Lung (tissue), 12 donors: ENCODE measurements around the gene ABCA10. TPM values are rescaled to one million over a fixed set of nuclear protein-coding genes. Genes with fewer than 3 reads are reported as not detected.

ENCODE experiments used
- ATAC-seq: fragments of 200-7000 bp; cut with Tn5 transposase; one replicate; pipeline ENCODE4 v1.9.1; 2020; ENCODE audit warnings: moderate number of reproducible peaks; ENCODE audit not compliant: insufficient read depth, low FRiP score
- DNase-seq, 3 donors: peaks; one replicate each; pipeline ENCODE4 v3.0.0-alpha.2; 2013 to 2017
- H3K27ac ChIP-seq, 2 donors: one replicate each; pipeline ENCODE4 v1.5.1; 2013; ENCODE audit warnings: mild to moderate bottlenecking in 2 of 2, moderate library complexity in 2 of 2, control low read depth in 1 of 2, inconsistent platforms in 1 of 2, low read depth in 1 of 2, low read length in 1 of 2
- H3K27me3 ChIP-seq, 3 donors: one replicate each; pipeline ENCODE4 v1.5.1; 2013; ENCODE audit warnings: low read length in 2 of 3; ENCODE audit not compliant: control insufficient read depth in 3 of 3, insufficient read depth in 3 of 3
- H3K36me3 ChIP-seq, 4 donors: one replicate each; pipeline ENCODE4 v1.5.1; 2013; ENCODE audit warnings: low read length in 4 of 4, mild to moderate bottlenecking in 1 of 4, moderate library complexity in 1 of 4; ENCODE audit not compliant: control insufficient read depth in 4 of 4, insufficient read depth in 4 of 4
- H3K4me1 ChIP-seq, 5 donors: one replicate each; pipeline ENCODE4 v1.5.1; 2013; ENCODE audit warnings: low read length in 5 of 5, mild to moderate bottlenecking in 2 of 5, moderate library complexity in 1 of 5; ENCODE audit not compliant: control insufficient read depth in 5 of 5, insufficient read depth in 5 of 5
- H3K4me3 ChIP-seq: one replicate; pipeline ENCODE4 v1.5.1; 2013; ENCODE audit warnings: mild to moderate bottlenecking, control low read depth, moderate library complexity
- H3K9ac ChIP-seq, 2 donors: one replicate each; pipeline ENCODE4 v1.5.1; 2013; ENCODE audit warnings: low read length in 2 of 2, control low read depth in 1 of 2; ENCODE audit not compliant: insufficient read depth in 1 of 2
- H3K9me3 ChIP-seq, 4 donors: one replicate each; pipeline ENCODE4 v1.5.1; 2013; ENCODE audit warnings: low read length in 3 of 4, mild to moderate bottlenecking in 1 of 4, moderate library complexity in 1 of 4; ENCODE audit not compliant: control insufficient read depth in 4 of 4, insufficient read depth in 3 of 4
- CTCF ChIP-seq: IDR thresholded peaks from 2 replicates; pipeline ENCODE4 v1.5.1; 2012; ENCODE audit warnings: mild to moderate bottlenecking; ENCODE audit errors: control extremely low read depth, extremely low read depth
- WGBS, 2 donors: extraction: QIAGEN DNeasy Blood & Tissue Kit; methylation state at CpG; one replicate each; pipeline ENCODE4 v1.1.7; 2013; 5-methylcytosine and 5-hydroxymethylcytosine counted together
- polyA plus RNA-seq, 2 donors: library from polyadenylated mRNA; stranded (reverse); fragments of 200-250 nt; gene quantifications; one replicate each; pipeline ENCODE4 v1.2.1, GENCODE V29; 2013
- total RNA-seq, 2 donors: library from RNA; depleted of rRNA in 1 of 2; stranded (reverse); fragments of >200 nt in 1 of 2; gene quantifications; one replicate each; pipeline ENCODE4 v1.2.1, GENCODE V29; 2014 to 2021
- donor health status: control.
- donor health status: control.
- donor health status: Bipolar disorder and iron deficiency.
- donor health status: healthy.
- donor health status: DM: yes; HTN: yes; CAD: no.

ABCA10 gene
- total and polyA plus RNA-seq, 4 donors, result 0.29 to 26.6 (median 7.2) TPM

- 41 to 72% methylated on average over 1 of the region's 1 CpG for WGBS, 2 donors
- Histone ChIP-seq H3K4me3 (no peak overlapping the region), H3K27ac (no peak overlapping the region), H3K27me3 (no peaks in the 10 kb centered on the region), H3K9ac (no peak overlapping the region), H3K4me1 (peaks cover 0 to 5% (median 0%) of the 10 kb centered on the region in 5 donors), H3K9me3 (no peaks in the 10 kb centered on the region), H3K36me3 (peaks cover 0 to 4% (median 2%) of the 10 kb centered on the region in 4 donors)
- no peak for TF ChIP-seq CTCF
- DNase-seq (no peak), ATAC-seq (no peak)
Measured at GRCh38 chr17:69220098-69220497, 8.5 kb downstream of the ABCA10 start.

GRCh38 chr17:69218986-69219385 lies 9.6 kb downstream of the ABCA10 start:
- ATAC-seq, result no peak
- Histone ChIP-seq H3K4me1 (peaks cover 0 to 5% (median 0%) of the 10 kb centered on the region in 5 donors), H3K36me3 (peaks cover 0 to 4% (median 2%) of the 10 kb centered on the region in 4 donors), H3K9ac (no peak overlapping the region), H3K27me3 (no peaks in the 10 kb centered on the region), H3K4me3 (no peak overlapping the region), H3K27ac (no peak overlapping the region), H3K9me3 (no peaks in the 10 kb centered on the region)
- DNase-seq, result no peak
- WGBS, 2 donors, result 93 to 95% methylated on average over 3 of the region's 3 CpGs
- no peak for TF ChIP-seq CTCF

GRCh38 chr17:69213059-69213813 lies 15.4 kb downstream of the ABCA10 start:
- no peak overlapping the region for H3K9ac ChIP-seq
- H3K4me3 ChIP-seq, result no peak overlapping the region
- peaks cover 0 to 3% (median under 1%) of the 10 kb centered on the region in 4 donors for H3K36me3 ChIP-seq
- 95 to 96% methylated on average over 9 of the region's 9 CpGs for WGBS, 2 donors
- no peak for DNase-seq
- no peaks in the 10 kb centered on the region for H3K9me3 ChIP-seq
- no peak overlapping the region for H3K27ac ChIP-seq
- H3K4me1 ChIP-seq, result no peaks in the 10 kb centered on the region
- no peak for ATAC-seq
- TF ChIP-seq CTCF, result no peak
- H3K27me3 ChIP-seq, result no peaks in the 10 kb centered on the region

- Histone ChIP-seq H3K36me3 (peaks cover 0 to 3% (median under 1%) of the 10 kb centered on the region in 4 donors), H3K9ac (no peak overlapping the region), H3K27me3 (no peaks in the 10 kb centered on the region), H3K9me3 (no peaks in the 10 kb centered on the region), H3K27ac (no peak overlapping the region), H3K4me3 (no peak overlapping the region), H3K4me1 (no peaks in the 10 kb centered on the region)
- no peak for ATAC-seq
- TF ChIP-seq CTCF, result no peak
- 86 to 89% methylated on average over 2 of the region's 2 CpGs for WGBS, 2 donors
- DNase-seq, result no peak
Measured at GRCh38 chr17:69208640-69209039, 20.0 kb downstream of the ABCA10 start.
